HL-60 (cell line): ENCODE measurements around the gene SELENOI.

ENCODE experiments used
- DNase-seq, 2 experiments: peaks; one replicate each; pipeline ENCODE4 v3.0.0-alpha.2; 2010 to 2020; ENCODE audit warnings: low read depth in 1 of 2, low spot score in 1 of 2
- H3K27ac ChIP-seq: fragments of 250-450 bp; sonication (Bioruptor Pico); replicated peaks from 2 replicates; pipeline ENCODE4 v1.5.1; 2020; ENCODE audit warnings: mild to moderate bottlenecking, moderate library complexity
- H3K27me3 ChIP-seq: fragments of 250-450 bp; sonication (Bioruptor Pico); 2 replicates; pipeline ENCODE4 v1.5.1; 2021; ENCODE audit warnings: mild to moderate bottlenecking, moderate library complexity; ENCODE audit not compliant: insufficient read depth, poor library complexity, severe bottlenecking
- H3K4me3 ChIP-seq: replicated peaks from 2 replicates; pipeline ENCODE4 v1.5.1; 2011; ENCODE audit warnings: mild to moderate bottlenecking, control low read depth, low read length; ENCODE audit not compliant: insufficient read depth
- GABPA ChIP-seq: IDR thresholded peaks from 2 replicates; pipeline ENCODE4 v1.6.1; 2012; ENCODE audit warnings: low read depth
- POLR2AphosphoS5 ChIP-seq: IDR thresholded peaks from 2 replicates; pipeline ENCODE4 v1.6.1; 2012; ENCODE audit warnings: low read depth
- SPI1 ChIP-seq: IDR thresholded peaks from 2 replicates; pipeline ENCODE4 v1.6.1; 2012; ENCODE audit warnings: low read depth, mild to moderate bottlenecking, borderline replicate concordance
- TF ChIP-seq, protein P1 (sequence below): IDR thresholded peaks from one replicate; pipeline ENCODE4 v1.5.1; 2011; ENCODE audit warnings: low read length, control low read depth, inconsistent platforms; ENCODE audit not compliant: insufficient read depth
- TF ChIP-seq, protein P2 (sequence below): IDR thresholded peaks from 2 replicates; pipeline ENCODE4 v1.6.1; 2012; ENCODE audit warnings: low read depth; ENCODE audit not compliant: insufficient replicate concordance

The SELENOI gene

DNA sequence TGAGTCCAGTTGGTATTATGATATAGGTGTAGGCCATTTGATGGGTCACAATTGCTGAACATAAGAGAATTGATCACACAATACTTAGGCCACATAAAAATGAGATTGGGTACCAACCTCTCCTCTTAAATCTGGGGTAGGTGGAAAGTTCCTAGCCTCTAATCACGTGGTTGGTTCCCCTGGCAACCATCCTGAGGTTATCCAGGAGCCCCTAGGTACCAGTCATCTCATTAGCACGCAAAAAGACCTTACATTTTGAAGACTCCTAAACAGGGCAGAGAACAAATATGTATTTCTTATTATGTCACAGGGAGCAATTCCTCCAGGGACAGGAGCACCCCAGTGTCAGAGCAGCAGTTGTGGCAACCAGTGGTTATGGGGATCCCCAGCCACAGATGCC, 12.7 kb upstream of the SELENOI start:
- no peak overlapping the region for H3K27ac ChIP-seq
- TF ChIP-seq POLR2AphosphoS5 (no peak), SPI1 (no peak), GABPA (no peak)
- TF ChIP-seq, protein P1, sequence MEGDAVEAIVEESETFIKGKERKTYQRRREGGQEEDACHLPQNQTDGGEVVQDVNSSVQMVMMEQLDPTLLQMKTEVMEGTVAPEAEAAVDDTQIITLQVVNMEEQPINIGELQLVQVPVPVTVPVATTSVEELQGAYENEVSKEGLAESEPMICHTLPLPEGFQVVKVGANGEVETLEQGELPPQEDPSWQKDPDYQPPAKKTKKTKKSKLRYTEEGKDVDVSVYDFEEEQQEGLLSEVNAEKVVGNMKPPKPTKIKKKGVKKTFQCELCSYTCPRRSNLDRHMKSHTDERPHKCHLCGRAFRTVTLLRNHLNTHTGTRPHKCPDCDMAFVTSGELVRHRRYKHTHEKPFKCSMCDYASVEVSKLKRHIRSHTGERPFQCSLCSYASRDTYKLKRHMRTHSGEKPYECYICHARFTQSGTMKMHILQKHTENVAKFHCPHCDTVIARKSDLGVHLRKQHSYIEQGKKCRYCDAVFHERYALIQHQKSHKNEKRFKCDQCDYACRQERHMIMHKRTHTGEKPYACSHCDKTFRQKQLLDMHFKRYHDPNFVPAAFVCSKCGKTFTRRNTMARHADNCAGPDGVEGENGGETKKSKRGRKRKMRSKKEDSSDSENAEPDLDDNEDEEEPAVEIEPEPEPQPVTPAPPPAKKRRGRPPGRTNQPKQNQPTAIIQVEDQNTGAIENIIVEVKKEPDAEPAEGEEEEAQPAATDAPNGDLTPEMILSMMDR = no peak
- TF ChIP-seq, protein P2, sequence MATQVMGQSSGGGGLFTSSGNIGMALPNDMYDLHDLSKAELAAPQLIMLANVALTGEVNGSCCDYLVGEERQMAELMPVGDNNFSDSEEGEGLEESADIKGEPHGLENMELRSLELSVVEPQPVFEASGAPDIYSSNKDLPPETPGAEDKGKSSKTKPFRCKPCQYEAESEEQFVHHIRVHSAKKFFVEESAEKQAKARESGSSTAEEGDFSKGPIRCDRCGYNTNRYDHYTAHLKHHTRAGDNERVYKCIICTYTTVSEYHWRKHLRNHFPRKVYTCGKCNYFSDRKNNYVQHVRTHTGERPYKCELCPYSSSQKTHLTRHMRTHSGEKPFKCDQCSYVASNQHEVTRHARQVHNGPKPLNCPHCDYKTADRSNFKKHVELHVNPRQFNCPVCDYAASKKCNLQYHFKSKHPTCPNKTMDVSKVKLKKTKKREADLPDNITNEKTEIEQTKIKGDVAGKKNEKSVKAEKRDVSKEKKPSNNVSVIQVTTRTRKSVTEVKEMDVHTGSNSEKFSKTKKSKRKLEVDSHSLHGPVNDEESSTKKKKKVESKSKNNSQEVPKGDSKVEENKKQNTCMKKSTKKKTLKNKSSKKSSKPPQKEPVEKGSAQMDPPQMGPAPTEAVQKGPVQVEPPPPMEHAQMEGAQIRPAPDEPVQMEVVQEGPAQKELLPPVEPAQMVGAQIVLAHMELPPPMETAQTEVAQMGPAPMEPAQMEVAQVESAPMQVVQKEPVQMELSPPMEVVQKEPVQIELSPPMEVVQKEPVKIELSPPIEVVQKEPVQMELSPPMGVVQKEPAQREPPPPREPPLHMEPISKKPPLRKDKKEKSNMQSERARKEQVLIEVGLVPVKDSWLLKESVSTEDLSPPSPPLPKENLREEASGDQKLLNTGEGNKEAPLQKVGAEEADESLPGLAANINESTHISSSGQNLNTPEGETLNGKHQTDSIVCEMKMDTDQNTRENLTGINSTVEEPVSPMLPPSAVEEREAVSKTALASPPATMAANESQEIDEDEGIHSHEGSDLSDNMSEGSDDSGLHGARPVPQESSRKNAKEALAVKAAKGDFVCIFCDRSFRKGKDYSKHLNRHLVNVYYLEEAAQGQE = no peak
- no peak overlapping the region for H3K4me3 ChIP-seq
- DNase-seq = no peak
- H3K27me3 ChIP-seq = no peaks in the 10 kb centered on the region

DNA sequence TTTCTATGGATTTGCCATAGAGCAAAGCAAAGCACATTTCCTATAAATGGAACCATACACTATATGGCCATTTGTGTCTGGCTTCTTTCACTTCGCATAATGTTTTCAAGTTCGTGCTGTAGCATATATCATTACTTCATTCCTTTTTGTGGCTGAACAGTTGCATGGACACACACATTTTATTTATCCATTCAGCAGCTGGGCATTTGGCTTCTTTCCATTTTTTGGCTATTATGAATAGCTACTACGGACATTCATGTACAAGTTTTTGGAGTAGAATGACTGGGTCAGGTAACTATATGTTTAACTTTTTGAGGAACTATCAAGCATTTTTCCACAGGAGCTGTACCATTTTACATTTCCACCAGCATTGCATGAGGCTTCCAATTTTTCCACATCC, 10.7 kb upstream of the SELENOI start:
- no peak for DNase-seq
- H3K27ac ChIP-seq = no peak overlapping the region
- H3K27me3 ChIP-seq = no peaks in the 10 kb centered on the region
- H3K4me3 ChIP-seq = no peak overlapping the region
- TF ChIP-seq, protein P1 = no peak
- TF ChIP-seq POLR2AphosphoS5 = no peak
- no peak for TF ChIP-seq GABPA
- TF ChIP-seq, protein P2 = no peak
- TF ChIP-seq SPI1 = no peak

DNA sequence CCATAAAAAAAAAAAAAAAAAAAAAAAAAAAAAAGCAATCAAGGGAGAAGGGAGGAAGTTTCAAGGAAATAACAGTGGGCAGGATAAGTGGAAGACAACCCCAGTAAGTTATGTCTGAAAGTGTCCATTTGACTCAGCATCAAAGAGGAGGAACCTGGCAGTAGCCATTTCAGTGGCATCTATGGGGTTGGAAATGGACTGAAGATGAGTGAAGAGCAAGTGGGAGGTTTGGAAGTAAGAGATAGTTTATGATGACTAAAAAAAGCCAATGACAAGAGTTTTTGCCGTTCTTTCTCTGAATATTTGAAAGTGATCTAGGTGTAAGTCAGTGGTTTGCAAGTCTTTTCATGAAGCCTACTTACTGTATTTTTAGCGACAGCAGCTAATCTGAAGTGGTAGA, 9.2 kb upstream of the SELENOI start:
- Histone ChIP-seq H3K27ac (no peak overlapping the region), H3K4me3 (no peak overlapping the region), H3K27me3 (no peaks in the 10 kb centered on the region)
- no peak for DNase-seq
- TF ChIP-seq, protein P1 = no peak

DNA sequence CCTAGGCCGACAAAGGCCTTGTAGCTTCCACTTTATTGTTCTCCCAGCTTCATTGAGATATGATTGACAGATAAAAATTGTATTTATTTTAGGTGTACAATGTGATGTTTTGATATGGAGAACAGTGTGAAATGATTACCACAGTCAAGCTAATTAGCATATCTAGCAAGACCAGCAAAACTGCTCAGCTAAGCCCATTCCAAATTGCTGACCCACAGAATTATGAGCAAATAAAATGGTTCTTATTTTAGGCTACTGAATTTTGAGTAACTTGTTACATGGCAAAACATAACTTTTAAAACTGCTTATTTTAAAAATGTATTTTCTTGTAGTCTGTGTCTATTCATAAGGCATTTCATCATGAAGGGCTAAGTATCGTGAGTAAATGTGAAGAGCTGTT, 8.6 kb upstream of the SELENOI start:
- Histone ChIP-seq H3K4me3 (no peak overlapping the region), H3K27ac (no peak overlapping the region), H3K27me3 (no peaks in the 10 kb centered on the region)
- DNase-seq = no peak
- no peak for TF ChIP-seq GABPA
- TF ChIP-seq, protein P2 = no peak
- TF ChIP-seq, protein P1 = no peak
- no peak for TF ChIP-seq SPI1
- TF ChIP-seq POLR2AphosphoS5 = no peak
